OCI-LY1 (cell line): ENCODE data around the gene GAL3ST2.
"Not testable (repeated sequence)": the region's sequence is repeated elsewhere in the genome, so short reads cannot be mapped to it uniquely, and the experiment has no call there.

ENCODE experiments used
- EZH2 ChIP-seq: fragments of 200-600 bp; sonication (generic), shearing (Covaris generic); IDR thresholded peaks from 2 replicates; pipeline ENCODE4 v1.8.0; 2017; ENCODE audit warnings: borderline replicate concordance, mixed run types, mild to moderate bottlenecking, antibody characterized with exemption, low read length, moderate library complexity, mixed read lengths
- TF ChIP-seq, protein P1 (sequence below): fragments of 200-600 bp; sonication (generic), shearing (Covaris generic); IDR thresholded peaks from 2 replicates; pipeline ENCODE4 v1.5.1; 2017; ENCODE audit warnings: mild to moderate bottlenecking, antibody characterized with exemption, low read length, moderate library complexity, mixed read lengths

- TF ChIP-seq, protein P1, sequence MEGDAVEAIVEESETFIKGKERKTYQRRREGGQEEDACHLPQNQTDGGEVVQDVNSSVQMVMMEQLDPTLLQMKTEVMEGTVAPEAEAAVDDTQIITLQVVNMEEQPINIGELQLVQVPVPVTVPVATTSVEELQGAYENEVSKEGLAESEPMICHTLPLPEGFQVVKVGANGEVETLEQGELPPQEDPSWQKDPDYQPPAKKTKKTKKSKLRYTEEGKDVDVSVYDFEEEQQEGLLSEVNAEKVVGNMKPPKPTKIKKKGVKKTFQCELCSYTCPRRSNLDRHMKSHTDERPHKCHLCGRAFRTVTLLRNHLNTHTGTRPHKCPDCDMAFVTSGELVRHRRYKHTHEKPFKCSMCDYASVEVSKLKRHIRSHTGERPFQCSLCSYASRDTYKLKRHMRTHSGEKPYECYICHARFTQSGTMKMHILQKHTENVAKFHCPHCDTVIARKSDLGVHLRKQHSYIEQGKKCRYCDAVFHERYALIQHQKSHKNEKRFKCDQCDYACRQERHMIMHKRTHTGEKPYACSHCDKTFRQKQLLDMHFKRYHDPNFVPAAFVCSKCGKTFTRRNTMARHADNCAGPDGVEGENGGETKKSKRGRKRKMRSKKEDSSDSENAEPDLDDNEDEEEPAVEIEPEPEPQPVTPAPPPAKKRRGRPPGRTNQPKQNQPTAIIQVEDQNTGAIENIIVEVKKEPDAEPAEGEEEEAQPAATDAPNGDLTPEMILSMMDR = not testable (repeated sequence)
- TF ChIP-seq EZH2 = not testable (repeated sequence)
Observed at GRCh38 chr2:241823531-241824437, 47.2 kb downstream of the GAL3ST2 start.
